Measurements from ENCODE around the gene IQSEC1. TPM values are rescaled to one million over a fixed set of nuclear protein-coding genes. Genes with fewer than 3 reads are reported as not detected.

Gene IQSEC1
- polyA plus RNA-seq, 3 donors, result 9.5 to 36.8 (median 26.8) TPM

DNA sequence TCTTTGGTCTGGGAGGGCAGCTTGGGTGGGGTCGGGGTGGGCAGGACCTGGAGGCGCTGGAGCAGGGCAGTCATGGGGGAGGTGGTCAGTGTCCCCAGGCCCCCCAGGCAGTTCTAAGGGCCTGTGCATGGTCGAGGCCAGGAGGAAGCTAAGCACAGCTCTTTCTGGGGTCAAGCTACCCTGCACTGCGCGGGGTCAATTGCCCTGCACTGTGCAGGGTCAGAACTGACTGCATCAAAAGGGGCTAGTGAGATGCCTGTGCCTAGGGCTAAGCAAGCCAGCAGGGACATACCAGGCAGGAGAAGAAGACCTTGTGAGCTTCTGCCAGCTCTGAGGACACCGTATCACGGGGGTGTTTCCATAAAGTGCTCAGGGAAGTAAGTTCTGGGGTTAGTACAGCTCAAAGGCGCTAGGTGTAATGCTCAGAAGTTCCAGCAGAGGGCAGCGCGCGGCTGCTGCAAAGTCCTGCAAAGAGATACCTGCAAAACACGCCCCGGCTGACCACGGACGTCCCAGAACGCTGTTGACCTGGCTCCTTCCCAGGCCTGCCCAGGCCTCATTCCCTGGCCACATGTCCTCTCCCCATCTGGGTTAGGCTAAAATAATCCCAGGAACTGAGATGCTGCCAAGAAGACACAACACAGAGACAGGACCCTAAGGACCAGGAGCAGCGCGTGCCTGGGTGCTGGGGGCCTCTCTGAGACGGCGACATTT, 18.8 kb upstream of the IQSEC1 start:
- WGBS, 3 donors, result 28 to 31% (median 30%) methylated on average over 20 of the region's 20 CpGs
- H3K27ac ChIP-seq (ENCODE audit: low read depth, low read length), result no peak overlapping the region

DNA sequence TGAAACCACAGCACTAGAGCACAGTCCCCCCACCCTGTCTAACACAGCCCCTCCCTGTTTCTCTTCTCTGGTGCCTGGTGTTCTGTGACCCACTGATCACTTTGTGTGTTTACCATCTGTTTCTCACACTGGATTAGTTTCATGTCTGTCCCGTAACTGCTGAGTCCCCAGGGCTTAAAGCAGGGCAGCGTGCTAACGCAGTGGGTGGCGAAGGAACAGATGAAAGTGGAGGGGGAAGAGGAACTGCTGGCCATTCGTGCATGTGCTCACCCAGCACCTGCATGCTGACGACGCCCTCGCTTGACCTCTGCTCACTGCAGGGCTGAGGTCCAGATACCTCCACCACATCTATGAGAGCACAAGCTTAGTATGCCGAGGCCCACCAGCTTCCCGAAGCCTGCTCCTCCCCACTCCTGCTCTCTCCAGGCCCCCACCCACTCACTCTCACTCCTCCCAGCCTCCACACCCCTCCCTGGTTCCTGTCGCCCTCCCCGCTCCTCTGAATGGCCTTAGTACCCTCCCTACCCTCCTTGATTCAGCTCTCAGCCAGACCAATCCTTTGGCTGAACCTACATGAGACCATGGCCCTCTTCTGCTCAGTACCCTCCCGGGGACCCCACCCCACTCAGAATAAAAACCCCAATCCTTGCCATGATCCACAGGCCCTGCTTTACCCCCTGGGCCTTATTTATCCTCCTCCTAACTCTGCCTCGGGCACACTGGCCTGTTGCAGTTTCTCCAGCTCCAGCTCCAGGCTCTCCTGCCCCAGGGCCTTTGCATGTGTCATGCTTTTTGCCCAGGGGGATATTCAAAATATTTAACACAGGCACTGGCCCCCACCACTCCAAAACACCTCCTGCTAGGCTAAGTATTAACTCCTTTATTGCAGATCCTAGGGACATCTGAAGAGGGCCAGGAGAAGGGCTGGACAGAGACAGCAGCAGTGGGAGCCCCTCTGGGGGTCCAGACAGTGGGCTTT, 15.1 kb upstream of the IQSEC1 start:
- 71 to 87% (median 73%) methylated on average over 14 of the region's 14 CpGs for WGBS, 3 donors

DNA sequence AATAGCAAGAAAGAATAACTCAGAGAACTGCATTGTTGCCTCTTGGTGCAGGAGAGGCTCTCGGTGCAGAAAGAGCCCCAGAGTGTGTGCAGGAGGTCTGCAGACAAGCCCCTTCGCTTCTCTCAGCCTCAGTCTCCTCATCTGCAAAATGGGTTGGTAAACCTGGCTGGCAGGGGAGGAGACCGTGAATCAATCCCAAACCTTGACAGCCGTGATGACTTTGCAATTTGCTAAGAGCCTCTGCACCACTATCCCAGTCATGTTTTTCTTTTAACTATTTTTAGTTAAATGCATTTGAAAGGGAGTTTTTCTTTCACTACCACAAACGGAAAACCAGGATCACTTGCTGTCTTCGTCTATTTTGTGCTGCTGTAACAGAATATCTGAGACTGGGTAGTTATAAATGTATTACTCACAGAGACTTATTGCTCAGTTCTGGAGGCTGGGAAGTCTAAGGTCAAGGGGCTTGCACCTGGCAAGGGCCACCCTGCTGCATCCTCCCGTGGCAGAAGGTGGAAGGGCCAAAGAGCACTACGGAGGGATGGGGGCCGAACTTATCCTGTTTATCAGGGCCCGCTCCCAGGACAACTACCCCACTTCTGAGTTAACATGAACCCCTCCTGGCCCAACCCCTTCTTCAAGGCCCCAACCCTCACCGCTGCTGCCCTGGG, 14.2 kb upstream of the IQSEC1 start:
- 63 to 81% (median 64%) methylated on average over 11 of the region's 11 CpGs for WGBS, 3 donors
- H3K27ac ChIP-seq (ENCODE audit: low read depth, low read length), result no peak overlapping the region

More for the DNA sequence above, 15.1 kb upstream of the IQSEC1 start:
- no peak overlapping the region for H3K27ac ChIP-seq (ENCODE audit: low read depth, low read length)

DNA sequence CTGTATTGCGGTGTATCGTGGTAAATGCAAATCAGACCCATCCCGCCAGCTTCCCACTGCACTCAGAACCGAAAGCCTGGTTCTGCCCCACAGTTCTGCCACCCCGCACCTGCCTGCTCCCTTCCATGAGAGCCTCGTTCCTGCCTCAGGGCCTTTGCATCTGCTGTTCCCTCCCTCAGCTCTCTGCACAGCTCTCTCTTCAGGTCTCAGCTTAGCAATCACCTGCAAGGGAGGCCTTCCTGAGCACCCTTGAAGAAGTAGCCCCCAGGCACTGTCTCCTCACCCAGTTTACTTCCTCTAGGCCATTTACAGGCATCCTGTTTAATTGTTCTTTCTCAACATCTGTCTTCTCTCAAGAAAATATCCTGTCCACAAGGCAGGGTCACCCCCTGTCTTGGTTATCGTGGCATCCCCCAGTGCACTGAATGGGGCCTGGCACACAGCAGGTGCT, 13.3 kb upstream of the IQSEC1 start:
- 77 to 99% (median 86%) methylated on average over 7 of the region's 7 CpGs for WGBS, 3 donors
- H3K27ac ChIP-seq (ENCODE audit: low read depth, low read length), result no peak overlapping the region

DNA sequence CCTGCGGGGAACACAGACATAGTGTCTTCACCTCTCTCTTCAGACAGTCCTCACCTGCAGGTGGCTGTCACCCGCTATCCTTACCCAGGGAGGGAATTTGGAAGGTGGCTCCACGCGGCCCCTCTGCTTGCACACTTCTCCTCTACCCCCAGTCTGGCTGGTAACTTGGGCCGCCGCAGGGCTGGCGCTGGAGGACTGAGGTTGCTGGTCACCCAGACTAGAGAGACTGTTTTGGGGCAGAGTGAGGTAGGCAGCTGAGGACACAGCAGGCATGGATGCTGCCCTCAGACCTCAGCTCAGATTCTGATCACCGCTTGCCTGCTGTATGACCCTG, 12.6 kb upstream of the IQSEC1 start:
- H3K27ac ChIP-seq (ENCODE audit: low read depth, low read length), result no peak overlapping the region
- WGBS, 3 donors, result 95 to 97% (median 96%) methylated on average over 8 of the region's 8 CpGs

DNA sequence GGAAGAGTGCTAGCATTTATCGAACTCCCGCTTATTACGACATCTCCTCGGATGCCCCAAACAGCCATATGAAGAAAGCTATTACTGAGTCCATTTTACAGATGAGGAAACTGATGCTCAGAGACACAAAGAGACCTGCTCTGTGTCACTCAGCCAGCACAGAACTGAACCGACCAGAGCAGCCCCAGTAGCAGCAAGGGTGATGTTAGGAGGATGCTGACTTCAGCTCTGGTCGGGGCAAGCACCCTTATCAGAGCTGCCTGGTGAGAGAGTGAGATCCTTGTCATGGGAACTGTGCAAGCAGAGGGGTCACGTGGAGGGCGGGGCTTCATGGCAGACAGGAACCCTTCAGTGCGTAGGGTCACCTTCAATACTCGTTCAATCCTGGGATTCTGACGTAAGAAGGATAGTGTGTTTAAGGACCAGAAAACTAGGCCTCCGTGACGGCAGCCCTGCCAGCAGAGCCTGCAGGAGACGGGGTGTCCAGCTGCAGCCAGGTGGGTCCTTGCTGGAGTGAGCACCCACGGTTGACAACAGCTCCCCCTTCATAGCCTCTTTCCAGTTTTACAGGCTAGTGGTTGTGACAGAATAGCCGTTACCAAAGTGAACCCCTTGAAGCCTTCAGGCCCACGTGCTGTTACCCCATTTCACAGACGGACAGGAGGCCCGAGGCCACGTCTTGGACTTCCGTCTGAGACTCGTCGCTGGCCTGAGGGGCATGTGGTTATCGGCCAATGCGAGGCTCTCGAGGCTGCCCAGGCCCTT, 12.0 kb upstream of the IQSEC1 start:
- H3K27ac ChIP-seq (ENCODE audit: low read depth, low read length), result no peak overlapping the region
- 88 to 91% (median 91%) methylated on average over 26 of the region's 26 CpGs for WGBS, 3 donors

DNA sequence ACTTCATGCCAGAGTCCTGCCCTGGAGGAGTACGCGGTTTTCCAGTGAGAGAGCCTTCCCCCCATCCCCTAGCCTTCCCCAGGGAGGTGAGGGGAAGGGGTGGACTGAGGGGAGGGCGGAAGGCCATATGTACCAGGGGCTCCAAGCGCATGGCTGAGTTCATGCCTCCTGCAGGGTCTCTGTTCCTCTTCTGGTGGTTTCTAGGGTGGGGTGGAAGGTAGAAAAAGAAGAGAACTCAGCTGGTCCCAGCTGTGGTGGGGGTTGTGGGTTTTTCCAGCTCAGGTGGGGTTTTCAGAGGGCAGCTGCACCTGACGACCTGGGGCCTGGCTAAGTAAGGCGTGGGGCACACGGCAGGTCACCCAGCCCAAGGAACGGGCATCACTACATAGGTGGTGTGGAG, 10.7 kb upstream of the IQSEC1 start:
- no peak overlapping the region for H3K27ac ChIP-seq (ENCODE audit: low read depth, low read length)
- 86 to 88% (median 86%) methylated on average over 8 of the region's 8 CpGs for WGBS, 3 donors

DNA sequence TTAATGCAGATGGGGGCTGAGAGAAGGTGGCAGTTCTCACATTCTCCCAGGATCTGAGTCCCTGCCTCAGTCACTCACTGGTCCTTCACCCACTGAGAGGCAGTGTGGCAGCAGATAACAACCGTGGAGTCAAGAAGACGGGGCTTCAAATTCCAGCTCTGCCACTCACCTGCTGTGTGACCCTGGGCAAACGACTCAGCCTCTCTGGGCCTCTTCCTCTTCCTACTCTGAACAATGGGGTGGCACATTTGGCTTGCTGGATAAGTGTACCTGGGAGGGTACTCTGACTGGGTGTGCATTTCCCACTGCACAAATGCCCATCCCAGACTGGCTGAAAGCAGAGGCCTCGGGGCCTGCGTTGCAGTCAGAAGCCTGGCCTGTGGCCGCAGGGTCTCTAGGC, 10.0 kb upstream of the IQSEC1 start:
- 89 to 94% (median 94%) methylated on average over 6 of the region's 6 CpGs for WGBS, 3 donors
- no peak overlapping the region for H3K27ac ChIP-seq (ENCODE audit: low read depth, low read length)

DNA sequence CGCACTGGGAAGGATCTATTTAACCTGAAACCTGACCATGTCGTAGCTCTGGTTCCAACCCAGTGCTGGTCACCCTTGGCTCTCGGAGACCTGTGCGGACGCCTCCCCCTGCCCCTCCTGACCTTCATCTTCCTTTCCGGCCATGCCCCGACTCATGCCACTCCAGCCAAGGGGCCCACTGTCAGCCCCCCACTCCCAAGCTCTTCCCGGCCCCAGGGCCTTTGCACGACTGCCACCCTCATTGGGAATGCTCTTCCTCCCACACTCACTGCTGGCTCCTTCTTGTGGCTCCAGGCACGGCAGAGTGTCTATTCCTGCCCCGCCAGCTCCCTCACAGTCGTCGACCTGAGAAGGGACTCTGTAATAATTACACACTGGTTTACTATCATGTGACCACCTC, 9.4 kb upstream of the IQSEC1 start:
- no peak overlapping the region for H3K27ac ChIP-seq (ENCODE audit: low read depth, low read length)
- WGBS, 3 donors, result 86 to 93% (median 92%) methylated on average over 13 of the region's 13 CpGs

DNA sequence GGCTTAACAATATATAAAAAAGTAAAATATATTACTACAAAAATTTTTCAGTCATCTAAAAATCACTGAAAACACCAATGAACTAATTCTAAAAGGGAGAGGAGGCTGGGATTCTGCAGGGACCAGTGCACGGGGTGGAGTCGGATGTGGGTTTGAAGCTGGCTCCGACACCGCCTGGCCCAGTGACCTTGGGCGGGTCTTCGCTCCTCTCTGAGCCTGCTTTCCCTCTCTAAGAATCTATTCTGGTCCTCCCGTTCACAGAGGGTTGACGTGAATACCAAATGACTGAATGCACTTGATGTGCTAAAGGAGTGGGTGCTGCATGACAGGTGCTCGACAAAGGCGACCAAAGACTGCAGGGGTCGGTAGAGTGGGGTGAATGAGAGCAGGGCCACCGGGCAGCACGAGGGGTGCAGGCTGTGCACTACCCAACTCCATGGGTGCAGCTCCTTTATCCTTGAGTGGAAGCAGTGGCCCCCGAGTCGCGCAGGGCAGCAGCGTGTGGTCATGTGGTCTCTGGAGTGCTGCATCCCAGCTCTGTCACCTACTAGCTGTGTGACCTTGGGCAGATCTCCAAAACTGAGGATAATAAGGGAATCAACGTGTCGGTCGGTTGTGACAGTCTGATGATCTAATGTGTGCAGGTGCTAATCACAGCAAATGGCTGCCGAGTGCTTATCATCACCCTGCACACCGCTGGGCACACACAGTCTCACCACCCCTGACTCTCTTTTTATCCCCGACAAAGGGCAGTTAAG, 8.6 kb upstream of the IQSEC1 start:
- 74 to 79% (median 76%) methylated on average over 23 of the region's 23 CpGs for WGBS, 3 donors
- no peak overlapping the region for H3K27ac ChIP-seq (ENCODE audit: low read depth, low read length)

DNA sequence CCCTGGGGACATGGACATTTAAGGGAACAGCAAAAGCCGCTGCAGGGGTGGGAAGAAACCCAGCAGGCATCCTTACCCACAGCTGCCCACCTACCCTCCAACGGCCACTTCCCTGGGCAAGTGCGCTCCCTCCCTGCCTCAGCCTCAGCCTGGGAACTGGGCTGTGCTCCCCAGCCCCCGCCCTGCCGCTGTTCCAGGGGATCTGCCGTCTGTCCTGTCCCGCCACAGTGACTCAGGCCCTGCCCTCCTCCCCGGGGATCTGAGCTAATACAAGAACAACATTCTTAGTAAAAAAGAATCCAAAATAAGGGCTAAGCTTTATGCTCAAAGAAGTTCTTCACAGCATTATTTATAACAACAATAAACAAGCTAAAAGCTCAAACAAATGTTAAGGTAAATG, 7.4 kb upstream of the IQSEC1 start:
- 46 to 68% (median 55%) methylated on average over 8 of the region's 8 CpGs for WGBS, 3 donors
- H3K27ac ChIP-seq (ENCODE audit: low read depth, low read length), result no peak overlapping the region

DNA sequence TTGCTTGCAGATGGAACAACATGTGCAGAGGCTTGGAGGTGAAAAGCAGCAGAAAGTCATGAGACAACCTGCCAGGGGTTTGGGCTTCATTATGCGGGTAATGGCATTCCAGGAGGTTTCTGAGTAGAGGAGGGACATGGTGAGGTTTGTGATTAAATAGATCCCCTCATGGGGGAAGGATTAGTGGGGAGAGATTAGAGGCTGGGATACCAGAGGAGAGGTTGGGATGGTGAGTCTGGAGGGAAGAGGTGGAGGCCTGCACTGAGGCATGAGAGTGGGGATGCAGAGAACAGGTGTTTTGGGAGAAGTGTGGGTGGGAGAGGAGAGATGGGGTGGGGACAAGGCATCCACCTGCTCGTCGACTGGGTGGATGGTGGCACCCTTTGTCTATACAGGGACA, 6.8 kb upstream of the IQSEC1 start:
- 82 to 91% (median 84%) methylated on average over 3 of the region's 3 CpGs for WGBS, 3 donors
- no peak overlapping the region for H3K27ac ChIP-seq (ENCODE audit: low read depth, low read length)

DNA sequence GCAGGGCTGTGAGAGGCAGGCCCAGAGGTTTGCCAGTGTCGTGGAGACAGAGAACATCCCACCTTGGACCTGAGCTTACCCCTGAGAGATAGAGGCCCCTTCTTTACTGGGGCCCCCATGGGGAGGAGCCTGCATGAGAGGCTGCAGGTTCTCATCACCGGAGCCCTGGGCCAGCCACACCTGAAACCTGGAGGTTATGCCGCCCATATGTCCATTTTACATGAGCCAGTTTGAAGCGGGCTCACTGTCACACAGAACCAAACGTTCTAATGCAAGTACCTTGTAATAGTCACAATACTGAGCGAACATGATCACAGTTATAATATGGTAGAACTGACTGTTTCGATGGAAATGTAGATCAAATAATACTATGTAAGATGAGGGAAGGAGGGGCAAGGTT, 6.3 kb upstream of the IQSEC1 start:
- 88 to 96% (median 93%) methylated on average over 7 of the region's 7 CpGs for WGBS, 3 donors
- no peak overlapping the region for H3K27ac ChIP-seq (ENCODE audit: low read depth, low read length)

DNA sequence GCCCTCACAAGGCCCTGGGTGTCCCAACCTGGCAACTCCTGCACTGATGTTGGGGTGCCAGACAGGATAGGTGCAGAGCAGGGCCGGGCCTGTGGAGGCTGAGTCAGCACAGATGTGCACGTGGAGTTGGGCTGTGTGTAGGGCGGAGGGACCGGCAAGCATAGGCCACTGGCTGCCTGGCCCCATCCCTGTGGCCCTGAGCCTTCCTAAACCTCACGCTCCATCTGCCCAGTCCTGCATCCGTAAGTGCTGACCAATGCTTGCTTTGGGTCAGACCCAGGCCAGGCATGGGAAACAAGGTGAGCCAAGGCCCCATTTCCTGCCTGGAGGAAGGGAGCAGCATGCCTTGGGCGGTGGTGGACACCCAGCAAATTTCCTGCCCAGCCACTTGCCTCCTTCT, 5.8 kb upstream of the IQSEC1 start:
- H3K27ac ChIP-seq (ENCODE audit: low read depth, low read length), result no peak overlapping the region
- WGBS, 3 donors, result 71 to 80% (median 74%) methylated on average over 7 of the region's 7 CpGs

DNA sequence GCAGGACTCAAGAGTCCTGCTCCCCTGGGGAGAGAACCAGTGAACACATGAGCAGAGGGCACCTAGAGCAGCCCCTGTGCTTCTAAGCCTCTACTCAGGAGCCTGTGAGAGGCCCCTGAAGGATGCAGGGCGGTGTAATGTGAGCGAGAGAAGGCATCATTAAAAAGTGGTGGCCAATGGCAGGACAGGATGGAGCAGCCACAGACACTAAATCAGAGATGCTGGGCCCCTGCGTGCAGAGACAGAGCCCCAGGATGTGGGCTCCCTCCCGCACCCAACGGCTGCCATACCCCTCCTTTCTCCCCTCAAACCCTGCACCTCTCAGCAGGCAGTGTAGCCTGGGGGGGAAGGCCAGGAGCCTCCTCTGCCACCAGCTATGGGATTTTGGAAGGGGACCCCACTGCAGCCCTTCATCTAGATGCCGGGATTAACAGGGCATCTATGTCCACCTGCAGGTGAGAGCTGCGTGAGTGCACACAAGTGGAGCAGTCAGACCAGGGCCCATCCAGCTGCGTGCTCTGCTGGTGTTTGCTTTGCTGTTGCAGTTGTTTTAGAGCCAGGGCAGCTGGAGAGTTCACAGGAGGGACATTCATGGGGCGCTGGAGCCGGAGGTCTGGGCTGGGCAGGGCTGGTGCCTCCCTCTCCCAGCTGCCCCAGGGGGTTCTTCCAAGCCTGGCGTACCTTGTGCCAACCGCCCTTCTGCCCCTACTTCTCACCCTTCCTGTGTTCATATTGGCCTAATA, 5.1 kb upstream of the IQSEC1 start:
- 43 to 83% (median 79%) methylated on average over 12 of the region's 12 CpGs for WGBS, 3 donors
- no peak overlapping the region for H3K27ac ChIP-seq (ENCODE audit: low read depth, low read length)

DNA sequence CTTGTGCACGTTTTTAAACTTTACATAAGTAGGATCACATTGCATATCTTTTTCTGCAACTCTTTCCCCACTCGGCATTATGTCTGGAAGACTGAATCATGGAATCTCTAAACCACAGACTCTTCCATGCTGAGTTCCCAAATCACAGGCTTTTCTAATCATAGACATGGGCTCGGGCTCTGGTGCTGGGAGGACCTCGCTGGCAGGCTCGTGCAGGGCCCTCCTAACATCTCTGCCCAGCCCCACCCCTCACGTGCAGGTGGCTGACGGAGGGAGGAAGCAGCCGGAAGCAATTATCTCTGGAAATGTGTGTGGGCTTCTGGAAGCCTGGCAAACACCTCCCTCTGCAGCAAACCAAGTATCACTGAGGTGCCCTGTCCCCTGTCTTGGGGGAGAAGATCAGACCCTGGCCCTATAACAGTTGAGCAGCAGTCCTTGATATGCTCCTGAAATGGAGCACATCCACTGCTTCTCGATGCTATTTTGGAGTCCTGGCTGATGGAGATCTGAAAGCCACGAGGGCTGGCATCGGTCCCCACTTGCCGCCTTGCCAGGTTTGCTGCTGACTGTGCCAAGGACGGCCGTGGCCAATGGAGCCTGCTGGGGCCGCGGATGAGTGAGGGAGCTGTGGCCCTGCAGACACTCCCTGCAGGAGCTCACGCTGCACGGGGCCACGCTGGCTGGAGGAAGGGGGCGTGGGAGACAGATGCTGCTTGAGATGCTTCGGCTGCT, 4.4 kb upstream of the IQSEC1 start:
- no peak overlapping the region for H3K27ac ChIP-seq (ENCODE audit: low read depth, low read length)
- WGBS, 3 donors, result 47 to 60% (median 56%) methylated on average over 21 of the region's 21 CpGs

Measured in adipose tissue (tissue), 3 donors.